ENCODE results near the gene CLEC19A.

DNA sequence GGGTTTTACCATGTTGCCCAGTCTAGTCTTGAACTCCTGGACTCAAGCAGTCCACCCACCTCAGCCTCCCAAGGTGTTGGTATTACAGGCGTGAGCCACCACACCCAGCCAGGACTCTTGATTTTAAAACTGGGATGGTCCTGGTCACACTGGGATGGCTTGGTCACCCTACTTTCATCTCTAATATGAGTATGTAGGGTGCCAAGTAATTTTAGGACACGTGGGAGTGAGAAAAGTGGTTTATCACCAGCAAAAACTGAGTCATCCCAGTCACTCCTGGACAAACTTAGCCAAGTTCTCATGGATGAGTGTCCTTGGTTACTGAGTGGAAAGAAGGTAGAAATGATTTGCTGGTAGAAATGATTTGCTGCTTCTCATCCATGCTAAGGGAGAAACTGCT, 9.9 kb downstream of the CLEC19A start:
- TF ChIP-seq, protein P1, sequence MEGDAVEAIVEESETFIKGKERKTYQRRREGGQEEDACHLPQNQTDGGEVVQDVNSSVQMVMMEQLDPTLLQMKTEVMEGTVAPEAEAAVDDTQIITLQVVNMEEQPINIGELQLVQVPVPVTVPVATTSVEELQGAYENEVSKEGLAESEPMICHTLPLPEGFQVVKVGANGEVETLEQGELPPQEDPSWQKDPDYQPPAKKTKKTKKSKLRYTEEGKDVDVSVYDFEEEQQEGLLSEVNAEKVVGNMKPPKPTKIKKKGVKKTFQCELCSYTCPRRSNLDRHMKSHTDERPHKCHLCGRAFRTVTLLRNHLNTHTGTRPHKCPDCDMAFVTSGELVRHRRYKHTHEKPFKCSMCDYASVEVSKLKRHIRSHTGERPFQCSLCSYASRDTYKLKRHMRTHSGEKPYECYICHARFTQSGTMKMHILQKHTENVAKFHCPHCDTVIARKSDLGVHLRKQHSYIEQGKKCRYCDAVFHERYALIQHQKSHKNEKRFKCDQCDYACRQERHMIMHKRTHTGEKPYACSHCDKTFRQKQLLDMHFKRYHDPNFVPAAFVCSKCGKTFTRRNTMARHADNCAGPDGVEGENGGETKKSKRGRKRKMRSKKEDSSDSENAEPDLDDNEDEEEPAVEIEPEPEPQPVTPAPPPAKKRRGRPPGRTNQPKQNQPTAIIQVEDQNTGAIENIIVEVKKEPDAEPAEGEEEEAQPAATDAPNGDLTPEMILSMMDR (conservative IDR thresholded peaks at IDR 0.05) = no peak
- no peak for TF ChIP-seq EZH2 (IDR thresholded peaks at IDR 0.05; ENCODE audit: low read depth)

Data from PC-9 (cell line).